ENCODE data around the gene FANCC.

DNA sequence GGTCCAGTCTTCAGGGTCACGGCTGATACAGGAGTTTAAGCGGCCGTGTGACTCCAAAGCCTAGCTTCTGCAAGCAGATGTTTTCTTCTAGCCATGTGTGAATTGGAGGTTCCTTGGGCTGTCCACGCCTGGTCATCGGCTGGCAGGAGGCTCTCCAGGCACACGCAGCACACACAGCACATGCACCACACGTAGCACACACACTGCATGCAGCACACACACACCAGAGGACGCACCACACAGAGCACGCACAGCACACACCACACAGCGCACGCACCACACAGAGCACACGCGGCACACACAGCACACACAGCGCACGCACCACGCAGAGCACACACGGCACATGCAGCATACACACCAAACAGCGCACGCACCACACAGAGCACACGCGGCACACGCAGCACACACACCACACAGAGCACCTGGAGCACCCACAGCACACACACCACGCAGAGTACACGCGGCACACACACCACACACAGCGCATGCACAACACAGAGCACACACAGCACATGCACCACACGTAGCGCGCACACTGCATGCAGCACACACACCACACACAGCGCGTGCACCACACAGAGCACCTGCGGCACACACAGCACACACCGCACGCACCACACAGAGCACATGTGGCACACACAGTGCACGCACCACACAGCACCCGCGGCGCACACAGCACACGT is 234.3 kb downstream of the FANCC start:
- TF ChIP-seq SUZ12 (IDR thresholded peaks at IDR 0.05; ENCODE audit: extremely low read depth, insufficient read depth, insufficient read length) (no peak), YY1 (IDR thresholded peaks at IDR 0.05; ENCODE audit: insufficient read depth, insufficient read length) (no peak), ZNF274 (IDR thresholded peaks at IDR 0.05; ENCODE audit: low read depth, low read length) (no peak)
